ENCODE data around the gene BCKDHB. TPM values are rescaled to one million over a fixed set of nuclear protein-coding genes. Genes with fewer than 3 reads are reported as not detected.
A peak's percentile ranks its signal among the peaks of the same experiment; 100 is the strongest.

BCKDHB gene
- total and polyA plus RNA-seq, 5 donors, result 10.9 to 23.9 (median 17.9) TPM

DNA sequence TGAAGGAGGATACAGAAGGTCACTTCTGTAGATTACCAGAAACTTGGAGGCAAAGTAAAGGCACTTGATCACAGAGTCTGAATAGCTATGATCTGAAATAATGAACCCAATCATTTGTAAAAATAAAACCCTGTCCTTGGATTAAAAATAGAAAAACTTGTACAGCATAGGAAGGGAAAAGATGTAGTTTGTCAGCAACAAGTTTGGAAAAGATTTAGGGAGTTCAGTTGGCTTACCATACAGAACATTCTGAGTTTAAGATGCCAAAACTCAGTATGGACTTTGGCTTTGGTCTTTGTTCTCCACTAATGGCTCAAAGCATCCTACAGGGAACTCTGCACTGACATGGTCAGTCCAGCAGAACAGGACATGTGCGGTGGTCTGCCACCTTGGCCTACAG lies 240.6 kb downstream of the BCKDHB start:
- Histone ChIP-seq H3K27me3 (ENCODE audit: control insufficient read depth, insufficient read depth) (no peaks in the 10 kb centered on the region), H3K27ac (ENCODE audit: low read length) (no peak overlapping the region), H3K9me3 (ENCODE audit: control insufficient read depth, low read length) (no peaks in the 10 kb centered on the region), H3K4me1 (ENCODE audit: control insufficient read depth, insufficient read depth, low read length) (no peaks in the 10 kb centered on the region), H3K4me3 (ENCODE audit: low read length) (no peak overlapping the region)
- ATAC-seq, result no peak
- WGBS, result 95% methylated on average over 1 of the region's 1 CpG
- intact Hi-C loops (cut with DNase I), result no loop called here
- no peak for DNase-seq

DNA sequence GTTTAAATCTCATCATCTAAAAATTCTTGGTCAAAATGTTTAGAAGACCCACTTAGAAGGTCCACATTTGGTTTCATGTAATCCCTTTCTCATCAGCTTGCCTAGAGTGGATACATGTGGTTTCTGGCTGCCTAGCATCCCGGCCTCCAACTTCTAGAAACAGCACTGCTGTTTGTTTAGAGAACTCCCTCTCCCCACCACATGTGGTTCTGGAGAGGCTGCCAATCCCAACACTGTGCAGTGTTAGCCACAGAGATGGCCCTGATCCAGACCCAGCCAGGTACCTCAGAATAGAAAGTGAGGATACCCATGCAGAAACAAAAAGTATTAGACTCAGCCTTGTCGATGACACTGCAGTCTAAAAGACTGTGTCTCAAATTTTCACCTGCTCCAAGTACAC lies 241.8 kb downstream of the BCKDHB start:
- no peak for DNase-seq
- no peak for ATAC-seq
- Histone ChIP-seq H3K4me1 (ENCODE audit: control insufficient read depth, insufficient read depth, low read length) (no peaks in the 10 kb centered on the region), H3K4me3 (ENCODE audit: low read length) (no peak overlapping the region), H3K9me3 (ENCODE audit: control insufficient read depth, low read length) (no peaks in the 10 kb centered on the region), H3K27ac (ENCODE audit: low read length) (no peak overlapping the region), H3K27me3 (ENCODE audit: control insufficient read depth, insufficient read depth) (no peaks in the 10 kb centered on the region)
- intact Hi-C loops (cut with DNase I), result no loop called here
- WGBS, result 75% methylated on average over 2 of the region's 2 CpGs

DNA sequence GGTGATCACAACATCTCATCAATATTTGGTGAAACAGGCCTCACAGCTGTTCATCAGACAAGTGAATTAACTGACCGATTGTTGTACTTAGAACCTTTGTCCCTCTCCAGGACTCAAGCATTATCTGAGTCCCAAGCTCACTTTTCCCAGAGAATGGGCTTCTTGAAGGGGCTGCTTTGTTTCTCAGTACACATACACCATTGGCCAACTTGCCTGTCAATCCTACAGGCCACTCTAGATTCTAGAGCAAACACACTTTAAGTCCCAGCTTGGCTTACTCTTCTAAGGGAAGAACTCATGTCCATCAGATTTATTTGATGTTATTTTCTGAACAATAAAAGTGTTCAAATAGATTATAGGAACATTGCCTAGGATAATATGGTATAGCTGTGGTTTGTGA lies 249.5 kb downstream of the BCKDHB start:
- WGBS, result 94% methylated on average over 1 of the region's 1 CpG
- ATAC-seq, result no peak
- intact Hi-C loops (cut with DNase I), result no loop called here

DNA sequence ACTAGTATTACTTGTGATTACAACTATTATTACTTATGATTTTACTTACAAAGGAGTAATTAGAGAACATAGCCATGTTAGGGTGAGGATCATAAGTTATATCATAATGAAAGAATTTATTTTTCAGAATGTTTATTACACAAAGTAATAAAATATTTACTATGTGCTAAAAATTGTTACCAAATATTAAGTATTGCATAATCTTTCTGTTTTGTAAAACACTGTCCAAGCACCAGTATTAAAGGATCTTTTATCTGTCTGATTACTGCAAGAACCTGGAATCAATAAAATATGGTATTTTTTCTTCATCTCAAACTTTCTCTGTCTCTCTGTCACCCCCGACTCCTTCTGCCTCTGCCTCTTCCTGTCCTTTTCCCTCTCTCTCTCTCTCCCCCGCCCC lies 250.1 kb downstream of the BCKDHB start:
- Histone ChIP-seq H3K27ac (ENCODE audit: low read length) (no peak overlapping the region), H3K4me3 (ENCODE audit: low read length) (no peak overlapping the region), H3K27me3 (ENCODE audit: control insufficient read depth, insufficient read depth) (no peaks in the 10 kb centered on the region), H3K9me3 (ENCODE audit: control insufficient read depth, low read length) (no peaks in the 10 kb centered on the region), H3K4me1 (ENCODE audit: control insufficient read depth, insufficient read depth, low read length) (peaks cover 2% of the 10 kb centered on the region)
- WGBS, result 71% methylated on average over 2 of the region's 2 CpGs
- ATAC-seq (no peak), DNase-seq (no peak)
- intact Hi-C loops (cut with DNase I), result no loop called here

More for the DNA sequence above, 249.5 kb downstream of the BCKDHB start:
- no peak overlapping the region for H3K27ac ChIP-seq (ENCODE audit: low read length)
- H3K27me3 ChIP-seq (ENCODE audit: control insufficient read depth, insufficient read depth), result no peaks in the 10 kb centered on the region
- DNase-seq, result no peak
- H3K4me3 ChIP-seq (ENCODE audit: low read length), result no peak overlapping the region
- H3K9me3 ChIP-seq (ENCODE audit: control insufficient read depth, low read length), result no peaks in the 10 kb centered on the region
- peaks cover 2% of the 10 kb centered on the region for H3K4me1 ChIP-seq (ENCODE audit: control insufficient read depth, insufficient read depth, low read length)

GRCh38 chr6:80357081-80357480 lies 250.6 kb downstream of the BCKDHB start:
- ATAC-seq (no peak), DNase-seq (peak in 1 of 3 donors; percentile 20)
- Histone ChIP-seq H3K27ac (ENCODE audit: low read length) (no peak overlapping the region), H3K27me3 (ENCODE audit: control insufficient read depth, insufficient read depth) (no peaks in the 10 kb centered on the region), H3K4me1 (ENCODE audit: control insufficient read depth, insufficient read depth, low read length) (peaks cover 2% of the 10 kb centered on the region), H3K9me3 (ENCODE audit: control insufficient read depth, low read length) (no peaks in the 10 kb centered on the region), H3K4me3 (ENCODE audit: low read length) (no peak overlapping the region)
- intact Hi-C loops (cut with DNase I), result no loop called here
- 69% methylated on average over 2 of the region's 2 CpGs for WGBS

GRCh38 chr6:80357674-80358073 lies 251.2 kb downstream of the BCKDHB start:
- WGBS, result 69% methylated on average over 2 of the region's 2 CpGs
- peak in 1 of 3 donors; percentile 18 for DNase-seq
- H3K4me3 ChIP-seq (ENCODE audit: low read length), result no peak overlapping the region
- ATAC-seq, result peak; percentile 32 to 61
- H3K9me3 ChIP-seq (ENCODE audit: control insufficient read depth, low read length), result no peaks in the 10 kb centered on the region
- H3K27ac ChIP-seq (ENCODE audit: low read length), result no peak overlapping the region
- H3K4me1 ChIP-seq (ENCODE audit: control insufficient read depth, insufficient read depth, low read length), result peaks cover 2% of the 10 kb centered on the region
- no peaks in the 10 kb centered on the region for H3K27me3 ChIP-seq (ENCODE audit: control insufficient read depth, insufficient read depth)
- intact Hi-C loops (cut with DNase I), result no loop called here

- Histone ChIP-seq H3K4me3 (ENCODE audit: low read length) (no peak overlapping the region), H3K27me3 (ENCODE audit: control insufficient read depth, insufficient read depth) (no peaks in the 10 kb centered on the region), H3K9me3 (ENCODE audit: control insufficient read depth, low read length) (no peaks in the 10 kb centered on the region), H3K27ac (ENCODE audit: low read length) (no peak overlapping the region), H3K4me1 (ENCODE audit: control insufficient read depth, insufficient read depth, low read length) (peaks cover 2% of the 10 kb centered on the region)
- 91% methylated on average over 3 of the region's 3 CpGs for WGBS
- DNase-seq (no peak), ATAC-seq (no peak)
- intact Hi-C loops (cut with DNase I), result no loop called here
Measured at GRCh38 chr6:80363501-80364122, 257.1 kb downstream of the BCKDHB start.

DNA sequence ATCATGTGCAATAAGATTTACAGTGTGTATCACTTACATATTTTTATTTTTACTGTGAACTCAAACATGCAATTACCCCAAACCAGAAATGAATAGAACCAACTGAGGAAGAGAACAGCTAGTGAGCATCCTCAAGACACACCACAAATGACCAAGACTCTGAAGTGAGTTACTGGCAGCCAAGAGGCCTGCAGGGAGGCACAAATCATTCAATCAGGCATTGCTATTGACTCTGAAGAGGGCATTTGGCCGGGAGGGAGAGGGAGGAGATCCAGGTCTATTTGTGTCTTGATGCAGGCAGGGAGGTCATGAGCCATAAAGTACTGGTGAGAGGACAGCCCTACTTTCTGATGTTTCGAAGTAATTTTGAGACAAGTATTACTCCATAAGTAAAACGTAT lies 257.7 kb downstream of the BCKDHB start:
- WGBS, result 60% methylated on average over 3 of the region's 3 CpGs
- intact Hi-C loops (cut with DNase I), result no loop called here
- H3K4me3 ChIP-seq (ENCODE audit: low read length), result no peak overlapping the region
- DNase-seq, result no peak
- H3K27ac ChIP-seq (ENCODE audit: low read length), result no peak overlapping the region
- peaks cover 2% of the 10 kb centered on the region for H3K4me1 ChIP-seq (ENCODE audit: control insufficient read depth, insufficient read depth, low read length)
- H3K27me3 ChIP-seq (ENCODE audit: control insufficient read depth, insufficient read depth), result no peaks in the 10 kb centered on the region
- no peak for ATAC-seq
- no peaks in the 10 kb centered on the region for H3K9me3 ChIP-seq (ENCODE audit: control insufficient read depth, low read length)

- Histone ChIP-seq H3K9me3 (ENCODE audit: control insufficient read depth, low read length) (no peaks in the 10 kb centered on the region), H3K27me3 (ENCODE audit: control insufficient read depth, insufficient read depth) (no peaks in the 10 kb centered on the region), H3K4me1 (ENCODE audit: control insufficient read depth, insufficient read depth, low read length) (peaks cover 2% of the 10 kb centered on the region), H3K27ac (ENCODE audit: low read length) (no peak overlapping the region), H3K4me3 (ENCODE audit: low read length) (no peak overlapping the region)
- DNase-seq, result no peak
- intact Hi-C loops (cut with DNase I), result no loop called here
- WGBS, result 56% methylated on average over 4 of the region's 4 CpGs
- no peak for ATAC-seq
Measured at GRCh38 chr6:80366051-80366450, 259.6 kb downstream of the BCKDHB start.

DNA sequence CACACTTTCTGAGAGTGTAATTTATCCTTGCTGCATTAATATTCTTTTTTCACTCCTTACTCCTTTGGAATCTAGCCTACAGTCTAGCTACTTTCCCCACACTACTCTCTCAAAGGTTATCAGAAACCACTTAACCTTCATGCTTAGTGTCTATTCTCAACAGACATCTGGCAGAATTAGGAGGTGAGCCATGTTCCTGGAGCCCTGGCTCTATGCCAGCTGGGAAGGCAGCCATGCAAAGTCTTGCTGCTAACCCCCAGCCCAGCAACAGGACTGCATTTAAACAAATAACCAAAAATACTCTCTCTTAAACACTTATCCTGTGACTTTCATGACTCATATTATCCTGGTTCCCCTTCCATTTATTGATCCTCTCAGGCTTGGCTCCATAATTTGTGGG lies 260.2 kb downstream of the BCKDHB start:
- intact Hi-C loops (cut with DNase I), result no loop called here
- peaks cover 2% of the 10 kb centered on the region for H3K4me1 ChIP-seq (ENCODE audit: control insufficient read depth, insufficient read depth, low read length)
- H3K27ac ChIP-seq (ENCODE audit: low read length), result no peak overlapping the region
- ATAC-seq (peak; percentile 56 to 64), DNase-seq (peak; percentile 50 to 85 (median 78))
- no peaks in the 10 kb centered on the region for H3K9me3 ChIP-seq (ENCODE audit: control insufficient read depth, low read length)
- no peak overlapping the region for H3K4me3 ChIP-seq (ENCODE audit: low read length)
- H3K27me3 ChIP-seq (ENCODE audit: control insufficient read depth, insufficient read depth), result no peaks in the 10 kb centered on the region

GRCh38 chr6:80376411-80376810 lies 269.9 kb downstream of the BCKDHB start:
- H3K27me3 ChIP-seq (ENCODE audit: control insufficient read depth, insufficient read depth), result no peaks in the 10 kb centered on the region
- H3K9me3 ChIP-seq (ENCODE audit: control insufficient read depth, low read length), result no peaks in the 10 kb centered on the region
- no peak for DNase-seq
- intact Hi-C loops (cut with DNase I), result no loop called here
- H3K27ac ChIP-seq (ENCODE audit: low read length), result no peak overlapping the region
- no peak for ATAC-seq
- H3K4me3 ChIP-seq (ENCODE audit: low read length), result no peak overlapping the region
- no peaks in the 10 kb centered on the region for H3K4me1 ChIP-seq (ENCODE audit: control insufficient read depth, insufficient read depth, low read length)

GRCh38 chr6:80380566-80380965 lies 274.1 kb downstream of the BCKDHB start:
- ATAC-seq (no peak), DNase-seq (no peak)
- Histone ChIP-seq H3K4me3 (ENCODE audit: low read length) (no peak overlapping the region), H3K4me1 (ENCODE audit: control insufficient read depth, insufficient read depth, low read length) (no peaks in the 10 kb centered on the region), H3K9me3 (ENCODE audit: control insufficient read depth, low read length) (no peaks in the 10 kb centered on the region), H3K27ac (ENCODE audit: low read length) (no peak overlapping the region), H3K27me3 (ENCODE audit: control insufficient read depth, insufficient read depth) (no peaks in the 10 kb centered on the region)
- 65% methylated on average over 1 of the region's 1 CpG for WGBS
- intact Hi-C loops (cut with DNase I), result no loop called here

All from right cardiac atrium (tissue), 5 donors.